HG03060 (cell line): ENCODE results near the gene SHH.

Experiments
- ATAC-seq: cut with Tn5 transposase; IDR thresholded peaks from one replicate; pipeline ENCODE4 v1.9.1; 2021; ENCODE audit warnings: low read depth, moderate number of reproducible peaks; ENCODE audit not compliant: unreplicated experiment

Gene SHH

DNA sequence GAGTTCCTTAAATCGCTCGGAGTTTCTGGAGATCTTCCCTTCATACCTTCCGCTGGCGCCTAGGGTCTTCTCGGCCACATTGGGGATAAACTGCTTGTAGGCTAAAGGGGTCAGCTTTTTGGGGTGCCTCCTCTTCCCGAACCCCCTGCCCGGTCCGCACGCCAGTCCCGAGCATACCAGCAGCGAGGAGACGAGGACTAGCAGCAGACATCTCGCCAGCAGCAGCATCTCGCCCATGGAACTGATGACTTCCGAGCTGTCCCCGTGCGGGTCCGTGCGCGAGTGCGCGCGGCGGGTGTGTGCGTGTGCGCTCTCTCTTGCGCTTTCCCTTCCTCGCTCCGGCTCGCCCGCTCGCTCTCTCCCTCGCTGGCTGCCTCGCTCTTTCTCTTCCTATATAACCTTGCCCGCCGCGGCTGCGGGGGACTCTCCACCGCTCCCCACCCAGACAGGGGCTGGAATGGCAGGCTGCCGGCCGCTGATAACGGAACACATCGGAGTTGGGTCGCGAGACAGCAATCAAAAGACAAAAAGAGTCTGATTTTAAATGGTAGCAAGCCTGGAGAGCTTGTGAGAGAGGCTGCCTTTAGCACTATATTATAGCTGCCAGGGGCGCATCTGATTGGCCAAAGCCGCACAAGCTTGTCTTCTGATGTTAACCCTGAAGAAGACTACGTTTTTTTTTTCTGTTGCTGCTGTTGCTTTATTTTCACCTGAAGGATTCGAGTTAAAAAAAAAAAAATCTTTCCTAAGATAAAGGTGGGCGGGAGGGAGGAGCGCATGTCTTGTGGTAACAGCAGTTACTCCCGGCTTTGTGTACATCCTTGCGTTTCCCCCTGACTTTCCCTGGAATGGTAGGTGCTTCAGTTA is at the start of gene SHH:
TSS of gene SHH (minus strand) at position 569 of the 867 bp plus-strand sequence. CDS start at position 228, 341 bp downstream.
- ATAC-seq: no peak

- ATAC-seq: no peak
These were observed 49.2 kb upstream of the SHH start for GRCh38 chr7:155861480-155861868.

- no peak for ATAC-seq
These were observed 48.7 kb upstream of the SHH start for GRCh38 chr7:155860840-155861479.

GRCh38 chr7:155860461-155860839 is 48.2 kb upstream of the SHH start:
- ATAC-seq: no peak

GRCh38 chr7:155858521-155859061 is 46.3 kb upstream of the SHH start:
- no peak for ATAC-seq

- no peak for ATAC-seq
These were observed 44.9 kb upstream of the SHH start for GRCh38 chr7:155857141-155857540.

- ATAC-seq: no peak
These were observed 44.4 kb upstream of the SHH start for GRCh38 chr7:155856656-155857055.

DNA sequence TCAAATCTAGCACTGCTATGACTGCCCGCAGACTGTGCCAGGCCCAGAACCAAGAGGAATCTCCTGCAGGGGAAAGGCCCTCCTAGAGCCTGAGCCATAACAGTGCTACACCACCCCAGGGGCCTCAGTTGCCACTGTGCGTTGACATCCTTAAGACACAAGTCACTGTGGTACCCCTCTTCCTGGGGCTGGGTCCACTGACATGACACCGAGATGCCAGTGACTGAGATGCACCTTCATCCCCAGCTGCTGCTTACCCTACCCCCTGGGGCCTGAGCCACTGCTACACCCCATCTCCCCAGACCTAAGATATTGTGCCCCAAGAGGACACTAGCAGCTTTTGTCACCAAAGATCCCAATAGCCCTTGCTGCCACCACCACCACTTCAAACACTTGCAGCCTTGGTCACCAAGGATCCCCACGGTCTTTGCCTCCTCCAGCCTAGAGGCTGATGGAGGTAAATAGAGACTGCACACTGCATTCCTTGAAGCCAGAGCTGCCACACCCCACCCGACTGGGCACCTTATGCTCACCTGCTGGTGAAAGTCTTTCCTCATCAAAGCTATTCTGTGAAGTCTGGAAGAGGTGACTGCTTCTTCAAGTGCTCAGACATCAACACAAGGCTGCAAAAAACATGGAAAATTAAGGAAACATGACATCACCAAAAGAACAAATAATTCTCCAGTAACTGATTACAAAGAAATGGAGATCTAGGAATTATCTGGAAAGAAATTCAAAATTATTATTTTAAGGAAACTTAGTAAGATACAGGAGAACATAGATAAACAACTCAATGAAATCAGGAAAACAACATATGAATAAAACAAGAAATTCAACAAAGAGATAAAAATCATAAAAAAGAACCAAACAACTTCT is 40.4 kb upstream of the SHH start:
- no peak for ATAC-seq

GRCh38 chr7:155851892-155852291 is 39.6 kb upstream of the SHH start:
- ATAC-seq: no peak

- ATAC-seq: no peak
These were observed 38.8 kb upstream of the SHH start for GRCh38 chr7:155850766-155851678.

GRCh38 chr7:155850001-155850436 is 37.8 kb upstream of the SHH start:
- ATAC-seq: no peak

GRCh38 chr7:155848691-155849669 is 36.7 kb upstream of the SHH start:
- ATAC-seq: no peak

DNA sequence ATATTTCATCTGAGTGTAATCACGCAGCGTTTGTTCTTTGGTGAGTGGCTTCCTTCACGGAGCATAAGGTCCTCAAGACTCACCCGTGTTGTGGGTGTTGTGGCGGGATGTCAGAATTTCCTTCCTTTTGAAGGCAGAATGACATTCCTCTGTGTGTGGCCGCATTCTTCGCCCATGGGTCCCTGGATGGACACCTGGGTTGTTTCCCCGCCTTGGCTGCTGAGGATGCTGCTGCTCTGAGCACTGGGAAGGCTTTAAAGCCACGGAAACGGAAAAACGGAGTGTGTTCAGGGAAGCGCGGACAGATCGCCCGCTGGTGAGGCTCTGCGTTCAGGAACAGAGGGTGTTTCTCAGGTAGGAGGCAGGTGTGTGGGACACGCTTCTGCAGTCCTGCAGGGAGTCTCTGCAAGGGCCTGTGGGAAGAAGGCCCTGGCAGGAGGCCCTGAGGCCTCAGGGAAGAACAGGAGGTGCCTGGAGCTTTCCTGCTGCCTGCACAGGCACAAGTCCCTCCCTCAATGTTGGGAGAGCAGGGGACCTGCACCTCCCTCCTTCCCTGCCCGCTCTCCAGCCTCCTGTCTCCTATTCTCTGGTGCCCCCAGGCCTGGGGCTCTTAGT is 35.7 kb upstream of the SHH start:
- ATAC-seq: no peak

DNA sequence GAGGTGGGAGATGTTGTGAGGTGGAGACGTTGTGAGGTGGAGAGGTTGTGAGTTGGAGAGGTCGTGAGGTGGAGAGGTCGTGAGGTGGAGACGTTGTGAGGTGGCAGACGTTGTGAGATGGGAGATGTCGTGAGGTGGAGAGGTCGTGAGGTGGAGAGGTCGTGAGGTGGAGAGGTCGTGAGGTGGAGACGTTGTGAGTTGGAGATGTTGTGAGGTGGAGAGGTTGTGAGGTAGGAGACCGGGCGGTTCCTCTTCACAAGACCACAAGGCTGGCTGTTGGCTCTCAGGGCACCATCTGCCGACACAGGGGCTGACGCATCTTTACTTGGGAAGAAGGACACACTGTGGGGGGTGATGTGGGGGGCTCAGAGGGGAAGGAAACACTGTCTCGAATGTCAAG is 34.7 kb upstream of the SHH start:
- ATAC-seq: no peak

DNA sequence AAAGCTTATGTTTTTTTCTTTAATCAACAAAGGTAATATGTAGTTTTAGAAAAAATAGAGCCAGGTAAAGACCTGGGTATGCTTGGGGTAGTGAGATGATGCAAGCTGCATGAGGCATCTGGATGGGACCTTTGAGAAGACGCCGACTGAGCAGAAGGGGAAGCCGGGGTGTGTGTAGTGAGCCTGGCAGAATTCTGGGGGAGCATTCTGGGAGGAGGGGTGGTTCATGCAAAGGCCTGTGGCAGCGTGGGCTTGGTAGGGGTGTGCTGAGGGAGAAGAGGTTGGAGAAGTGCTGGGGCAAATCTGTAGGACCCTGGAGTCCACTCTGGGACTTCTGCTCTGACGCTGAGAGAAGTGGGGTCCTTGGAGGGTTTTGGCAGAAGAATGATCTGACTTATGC is 33.9 kb upstream of the SHH start:
- ATAC-seq: no peak

GRCh38 chr7:155845226-155845625 is 33.0 kb upstream of the SHH start:
- ATAC-seq: no peak

DNA sequence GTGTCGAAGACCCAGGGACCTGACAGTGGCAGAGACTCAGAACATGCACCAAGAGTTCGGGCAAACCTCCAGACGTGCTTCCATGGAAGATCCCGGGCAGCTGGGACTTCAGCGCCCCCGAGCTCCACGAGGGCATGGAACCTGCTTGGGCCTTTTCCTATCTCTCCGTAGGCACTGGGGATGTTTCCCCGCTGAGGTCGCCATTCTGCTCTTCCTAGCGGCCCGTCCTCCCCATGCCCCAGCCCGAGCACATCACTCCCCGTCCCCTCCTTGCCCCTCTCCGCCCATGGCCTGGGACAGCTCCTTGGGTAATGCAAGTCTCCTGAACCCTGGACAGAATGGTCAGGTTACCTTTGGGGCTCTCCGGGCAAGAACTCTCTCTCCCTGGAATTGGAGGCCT is 32.3 kb upstream of the SHH start:
- ATAC-seq: no peak

GRCh38 chr7:155844019-155844453 is 31.8 kb upstream of the SHH start:
- ATAC-seq: no peak
